ES-I3 (cell line): ENCODE data around the gene SLC23A2.

ENCODE experiments used
- H3K36me3 ChIP-seq: 2 replicates; pipeline ENCODE4 v1.6.1; 2013; ENCODE audit warnings: mild to moderate bottlenecking, low read length, control low read depth, moderate library complexity; ENCODE audit not compliant: insufficient read depth
- H3K4me1 ChIP-seq: 2 replicates; pipeline ENCODE4 v1.6.1; 2013; ENCODE audit warnings: mild to moderate bottlenecking, control low read depth, low read length; ENCODE audit not compliant: insufficient read depth
- H3K9ac ChIP-seq: 2 replicates; pipeline ENCODE4 v1.6.1; 2013; ENCODE audit warnings: low read depth, mild to moderate bottlenecking, low read length, moderate library complexity
- H3K9me3 ChIP-seq: 2 replicates; pipeline ENCODE4 v1.6.1; 2013; ENCODE audit warnings: mild to moderate bottlenecking, low read length, moderate library complexity; ENCODE audit not compliant: control insufficient read depth, insufficient read depth

SLC23A2 gene

GRCh38 chr20:4840801-4841200 lies 160.5 kb downstream of the SLC23A2 start:
- Histone ChIP-seq H3K9me3 (no peaks in the 10 kb centered on the region), H3K4me1 (no peaks in the 10 kb centered on the region), H3K36me3 (no peaks in the 10 kb centered on the region), H3K9ac (no peak overlapping the region)

- Histone ChIP-seq H3K36me3 (no peaks in the 10 kb centered on the region), H3K4me1 (no peaks in the 10 kb centered on the region), H3K9ac (no peak overlapping the region), H3K9me3 (no peaks in the 10 kb centered on the region)
Measured at GRCh38 chr20:4838526-4838925, 162.8 kb downstream of the SLC23A2 start.

- Histone ChIP-seq H3K9ac (no peak overlapping the region), H3K4me1 (no peaks in the 10 kb centered on the region), H3K36me3 (no peaks in the 10 kb centered on the region), H3K9me3 (no peaks in the 10 kb centered on the region)
Measured at GRCh38 chr20:4837760-4838159, 163.6 kb downstream of the SLC23A2 start.

GRCh38 chr20:4836935-4837334 lies 164.4 kb downstream of the SLC23A2 start:
- Histone ChIP-seq H3K36me3 (no peaks in the 10 kb centered on the region), H3K9me3 (no peaks in the 10 kb centered on the region), H3K9ac (no peak overlapping the region), H3K4me1 (no peaks in the 10 kb centered on the region)

- Histone ChIP-seq H3K36me3 (no peaks in the 10 kb centered on the region), H3K9me3 (no peaks in the 10 kb centered on the region), H3K4me1 (no peaks in the 10 kb centered on the region), H3K9ac (no peak overlapping the region)
Measured at GRCh38 chr20:4836473-4836872, 164.8 kb downstream of the SLC23A2 start.

- no peaks in the 10 kb centered on the region for H3K4me1 ChIP-seq
- H3K36me3 ChIP-seq: no peaks in the 10 kb centered on the region
- H3K9me3 ChIP-seq: no peaks in the 10 kb centered on the region
Measured at GRCh38 chr20:4835244-4836177, 165.8 kb downstream of the SLC23A2 start.

GRCh38 chr20:4833074-4833728 lies 168.1 kb downstream of the SLC23A2 start:
- Histone ChIP-seq H3K4me1 (no peaks in the 10 kb centered on the region), H3K9ac (no peak overlapping the region)

More at GRCh38 chr20:4835244-4836177, 165.8 kb downstream of the SLC23A2 start:
- no peak overlapping the region for H3K9ac ChIP-seq

GRCh38 chr20:4832469-4832868 lies 168.8 kb downstream of the SLC23A2 start:
- no peaks in the 10 kb centered on the region for H3K36me3 ChIP-seq
- H3K4me1 ChIP-seq: no peaks in the 10 kb centered on the region
- no peak overlapping the region for H3K9ac ChIP-seq
- no peaks in the 10 kb centered on the region for H3K9me3 ChIP-seq

More at GRCh38 chr20:4833074-4833728, 168.1 kb downstream of the SLC23A2 start:
- no peaks in the 10 kb centered on the region for H3K36me3 ChIP-seq
- H3K9me3 ChIP-seq: no peaks in the 10 kb centered on the region

- Histone ChIP-seq H3K9ac (no peak overlapping the region), H3K9me3 (no peaks in the 10 kb centered on the region), H3K36me3 (no peaks in the 10 kb centered on the region), H3K4me1 (no peaks in the 10 kb centered on the region)
Measured at GRCh38 chr20:4830696-4831095, 170.6 kb downstream of the SLC23A2 start.

GRCh38 chr20:4830259-4830658 lies 171.1 kb downstream of the SLC23A2 start:
- H3K9ac ChIP-seq: no peak overlapping the region
- H3K9me3 ChIP-seq: no peaks in the 10 kb centered on the region
- no peaks in the 10 kb centered on the region for H3K4me1 ChIP-seq
- H3K36me3 ChIP-seq: no peaks in the 10 kb centered on the region

- H3K9ac ChIP-seq: no peak overlapping the region
- peaks cover under 1% of the 10 kb centered on the region; the same call in 1 of the 2 replicates for H3K4me1 ChIP-seq
- H3K9me3 ChIP-seq: no peaks in the 10 kb centered on the region
- H3K36me3 ChIP-seq: no peaks in the 10 kb centered on the region
Measured at GRCh38 chr20:4829514-4830215, 171.6 kb downstream of the SLC23A2 start.

- no peaks in the 10 kb centered on the region for H3K36me3 ChIP-seq
- peaks cover 6% of the 10 kb centered on the region for H3K4me1 ChIP-seq
- H3K9me3 ChIP-seq: no peaks in the 10 kb centered on the region
- no peak overlapping the region for H3K9ac ChIP-seq
Measured at GRCh38 chr20:4828830-4829513, 172.3 kb downstream of the SLC23A2 start.

GRCh38 chr20:4821590-4821989 lies 179.7 kb downstream of the SLC23A2 start:
- Histone ChIP-seq H3K36me3 (no peaks in the 10 kb centered on the region), H3K9ac (0 out of 2 replicates have a peak overlapping the region, but pooled peaks have one; percentile 77), H3K4me1 (peaks cover 10% of the 10 kb centered on the region), H3K9me3 (no peaks in the 10 kb centered on the region)
